IMR-90 (cell line): ENCODE data around the gene RNASE4. TPM values are rescaled to one million over a fixed set of nuclear protein-coding genes. Genes with fewer than 3 reads are reported as not detected.

ENCODE experiments used
- ATAC-seq: fragments of 200-7000 bp; cut with Tn5 transposase; 2 replicates; pipeline ENCODE4 v1.9.1; 2020; ENCODE audit warnings: low read depth, mild to moderate bottlenecking, moderate library complexity
- BruUV-seq: library from RNA; stranded (reverse); fragments of 400-500 nt; replicated peaks from 2 replicates; lab custom pipeline; 2021; lab: Mats Ljungman, UMichigan
- CTCF ChIA-PET: fragments of 300-600 bp; formaldehyde crosslinking; extraction: SDS; loops from one replicate; lab custom pipeline; 2021; ENCODE audit warnings: antibody characterized with exemption; lab: Yijun Ruan, JAX
- POLR2A ChIA-PET: fragments of 300-600 bp; sonication (Branson Sonifier 250); formaldehyde crosslinking; loops from one replicate; lab custom pipeline; 2022; ENCODE audit warnings: antibody characterized with exemption; ENCODE audit not compliant: unreplicated experiment; lab: Charles Lee
- DNase-seq: peaks from one replicate; pipeline ENCODE4 v3.0.0; 2013
- H2AFZ ChIP-seq: replicated peaks from 2 replicates; pipeline ENCODE3; 2013; ENCODE audit warnings: low read length, mild to moderate bottlenecking; ENCODE audit not compliant: poor library complexity
- H2AK5ac ChIP-seq: 2 replicates; pipeline ENCODE4 v1.6.1; 2013; ENCODE audit warnings: low read depth, low read length, inconsistent platforms
- H2AK9ac ChIP-seq: replicated peaks from 2 replicates; pipeline ENCODE3; 2013; ENCODE audit warnings: mild to moderate bottlenecking, low read depth, low read length, moderate library complexity; ENCODE audit not compliant: poor library complexity
- H2BK120ac ChIP-seq: 2 replicates; pipeline ENCODE4 v1.6.1; 2013; ENCODE audit warnings: low read depth, low read length, inconsistent platforms
- H2BK15ac ChIP-seq: 3 replicates; pipeline ENCODE4 v1.6.1; 2013; ENCODE audit warnings: low read depth, low read length, inconsistent platforms
- H2BK20ac ChIP-seq: 2 replicates; pipeline ENCODE4 v1.6.1; 2013; ENCODE audit warnings: low read depth, mild to moderate bottlenecking, inconsistent platforms, low read length, moderate library complexity
- H2BK5ac ChIP-seq: 2 replicates; pipeline ENCODE4 v1.6.1; 2013; ENCODE audit warnings: mild to moderate bottlenecking, low read depth, low read length, inconsistent platforms; ENCODE audit not compliant: poor library complexity, severe bottlenecking
- H3K14ac ChIP-seq: replicated peaks from 2 replicates; pipeline ENCODE4 v1.6.1; 2013; ENCODE audit warnings: low read depth, low read length, inconsistent platforms
- H3K18ac ChIP-seq: 2 replicates; pipeline ENCODE4 v1.6.1; 2013; ENCODE audit warnings: low read depth, low read length, control low read depth
- H3K23ac ChIP-seq: 2 replicates; pipeline ENCODE4 v1.6.1; 2013; ENCODE audit warnings: low read depth, low read length, inconsistent platforms
- H3K27ac ChIP-seq: 2 replicates; pipeline ENCODE4 v1.5.1; 2013; ENCODE audit warnings: mild to moderate bottlenecking, control low read depth, low read length; ENCODE audit not compliant: insufficient read depth
- H3K27me3 ChIP-seq: 2 replicates; pipeline ENCODE4 v1.6.1; 2013; ENCODE audit warnings: low read length; ENCODE audit not compliant: control insufficient read depth, insufficient read depth
- H3K36me3 ChIP-seq: 2 replicates; pipeline ENCODE4 v1.6.1; 2013; ENCODE audit warnings: low read length, mixed read lengths; ENCODE audit not compliant: control insufficient read depth, insufficient read depth
- H3K4ac ChIP-seq: 2 replicates; pipeline ENCODE4 v1.6.1; 2013; ENCODE audit warnings: low read depth, low read length, inconsistent platforms
- H3K4me1 ChIP-seq: 2 replicates; pipeline ENCODE4 v1.6.1; 2013; ENCODE audit warnings: low read length, mixed read lengths; ENCODE audit not compliant: control insufficient read depth, insufficient read depth
- H3K4me2 ChIP-seq: 2 replicates; pipeline ENCODE4 v1.6.1; 2013; ENCODE audit warnings: low read depth, mild to moderate bottlenecking, control low read depth, low read length, moderate library complexity
- H3K4me3 ChIP-seq: 2 replicates; pipeline ENCODE4 v1.5.1; 2013; ENCODE audit warnings: low read depth, mild to moderate bottlenecking, control low read depth, low read length, moderate library complexity; ENCODE audit not compliant: insufficient read depth
- H3K56ac ChIP-seq: 2 replicates; pipeline ENCODE4 v1.6.1; 2013; ENCODE audit warnings: low read length, inconsistent platforms; ENCODE audit not compliant: insufficient read depth; ENCODE audit errors: extremely low read depth
- H3K79me1 ChIP-seq, 2 experiments: 2 replicates each; pipeline ENCODE4 v1.6.1; 2013; ENCODE audit warnings: low read length in 2 of 2, inconsistent platforms in 1 of 2, low read depth in 1 of 2
- H3K9ac ChIP-seq: 2 replicates; pipeline ENCODE4 v1.6.1; 2013; ENCODE audit warnings: low read depth, low read length, control low read depth
- H3K9me1 ChIP-seq: 2 replicates; pipeline ENCODE4 v1.6.1; 2013; ENCODE audit warnings: low read length, inconsistent platforms; ENCODE audit not compliant: insufficient read depth
- H3K9me3 ChIP-seq: 2 replicates; pipeline ENCODE4 v1.6.1; 2013; ENCODE audit warnings: low read length; ENCODE audit not compliant: control insufficient read depth, insufficient read depth
- H4K20me1 ChIP-seq: 2 replicates; pipeline ENCODE4 v1.6.1; 2013; ENCODE audit warnings: low read length, inconsistent platforms; ENCODE audit not compliant: insufficient read depth
- H4K5ac ChIP-seq: 2 replicates; pipeline ENCODE4 v1.6.1; 2013; ENCODE audit warnings: mild to moderate bottlenecking, low read depth, low read length, control low read depth
- H4K8ac ChIP-seq, 2 experiments: 2 replicates each; pipeline ENCODE4 v1.6.1; 2013; ENCODE audit warnings: low read depth in 2 of 2, low read length in 2 of 2, control low read depth in 1 of 2, inconsistent platforms in 1 of 2
- H4K91ac ChIP-seq: 2 replicates; pipeline ENCODE4 v1.6.1; 2013; ENCODE audit warnings: low read depth, low read length, inconsistent platforms; ENCODE audit not compliant: insufficient read depth
- BHLHE40 ChIP-seq: fragments of 150-350 bp; IDR thresholded peaks from 2 replicates; pipeline ENCODE4 v1.6.1; 2016; ENCODE audit warnings: mild to moderate bottlenecking, low read depth, low read length
- CHD1 ChIP-seq: IDR thresholded peaks from 2 replicates; pipeline ENCODE4 v1.6.1; 2012; ENCODE audit warnings: low read depth, low read length, improper control_type of control experiment
- MAFK ChIP-seq: IDR thresholded peaks from 2 replicates; pipeline ENCODE4 v1.6.1; 2012; ENCODE audit warnings: low read depth, low read length, improper control_type of control experiment
- MAZ ChIP-seq: IDR thresholded peaks from 2 replicates; pipeline ENCODE4 v1.6.1; 2012; ENCODE audit warnings: low read depth, mild to moderate bottlenecking, low read length, improper control_type of control experiment, moderate library complexity, borderline replicate concordance
- MXI1 ChIP-seq: IDR thresholded peaks from 2 replicates; pipeline ENCODE4 v1.6.1; 2012; ENCODE audit warnings: low read depth, mild to moderate bottlenecking, low read length, moderate library complexity, borderline replicate concordance
- NFE2L2 ChIP-seq: fragments of 150-350 bp; IDR thresholded peaks from 2 replicates; pipeline ENCODE4 v1.6.1; 2016; ENCODE audit warnings: low read depth, mild to moderate bottlenecking, low read length
- POLR2A ChIP-seq: IDR thresholded peaks from 2 replicates; pipeline ENCODE4 v1.6.1; 2012; ENCODE audit warnings: mild to moderate bottlenecking, low read depth, low read length
- RAD21 ChIP-seq: IDR thresholded peaks from 2 replicates; pipeline ENCODE4 v1.6.1; 2012; ENCODE audit warnings: low read length, improper control_type of control experiment
- RCOR1 ChIP-seq: IDR thresholded peaks from 2 replicates; pipeline ENCODE4 v1.6.1; 2012; ENCODE audit warnings: mild to moderate bottlenecking, low read length, improper control_type of control experiment; ENCODE audit not compliant: insufficient replicate concordance
- RFX5 ChIP-seq: IDR thresholded peaks from 2 replicates; pipeline ENCODE4 v1.8.0; 2012; ENCODE audit warnings: low read depth, mild to moderate bottlenecking, low read length, moderate library complexity
- SMC3 ChIP-seq: fragments of 150-350 bp; IDR thresholded peaks from 2 replicates; pipeline ENCODE4 v1.6.1; 2016; ENCODE audit warnings: low read depth, mild to moderate bottlenecking, antibody characterized with exemption, low read length, moderate library complexity
- WGBS, 2 experiments: methylation state at CpG; one replicate each; pipeline versions ENCODE4 v1.1.5 to v1.1.7; 2013; ENCODE audit warnings: missing lambda C conversion rate in 2 of 2; ENCODE audit not compliant: insufficient read length in 1 of 2; ENCODE audit errors: extremely low coverage in 2 of 2; 5-methylcytosine and 5-hydroxymethylcytosine counted together
- dilution Hi-C: fragments of 300-500 bp; cut with HindIII; formaldehyde crosslinking; loops from one replicate; pipeline ENCODE4 v1.14.3; 2018; ENCODE audit warnings: low sequenced_read_pairs; ENCODE audit not compliant: unreplicated experiment
- in situ Hi-C: fragments of 300-500 bp; cut with MboI; formaldehyde crosslinking; loops from 3 replicates; pipeline ENCODE4 v1.14.3; 2019; ENCODE audit warnings: low sequenced_read_pairs, inconsistent platforms, mixed read lengths
- intact Hi-C: fragments of 100-400 bp; cut with micrococcal nuclease; formaldehyde crosslinking; loops from 2 replicates; pipeline ENCODE4 v1.10.0; 2022
- polyA plus RNA-seq, 3 experiments: library from polyadenylated mRNA; depleted of rRNA; stranded (reverse); fragments of >200 nt; gene quantifications; 2 replicates each; pipeline ENCODE4 v1.2.3, GENCODE V29; 2012; ENCODE audit warnings: low replicate concordance in 1 of 3
- total RNA-seq: library from RNA; depleted of rRNA; stranded (reverse); fragments of >200 nt; gene quantifications from 2 replicates; pipeline ENCODE4 v1.2.3, GENCODE V29; 2012
- TF ChIP-seq, protein P1 (sequence below): fragments of 150-350 bp; IDR thresholded peaks from 2 replicates; pipeline ENCODE4 v1.6.1; 2017; ENCODE audit warnings: mild to moderate bottlenecking, antibody characterized with exemption, low read length, low read depth
- TF ChIP-seq, protein P2 (sequence below): conservative IDR thresholded peaks from 2 replicates; pipeline ENCODE4 v1.5.1; 2012; ENCODE audit warnings: mild to moderate bottlenecking, low read depth, low read length, improper control_type of control experiment

Gene RNASE4
- total and polyA plus RNA-seq, 2 of the 4 experiments (the other 2 are of a cell fraction): 10.4 to 11.6 TPM

DNA sequence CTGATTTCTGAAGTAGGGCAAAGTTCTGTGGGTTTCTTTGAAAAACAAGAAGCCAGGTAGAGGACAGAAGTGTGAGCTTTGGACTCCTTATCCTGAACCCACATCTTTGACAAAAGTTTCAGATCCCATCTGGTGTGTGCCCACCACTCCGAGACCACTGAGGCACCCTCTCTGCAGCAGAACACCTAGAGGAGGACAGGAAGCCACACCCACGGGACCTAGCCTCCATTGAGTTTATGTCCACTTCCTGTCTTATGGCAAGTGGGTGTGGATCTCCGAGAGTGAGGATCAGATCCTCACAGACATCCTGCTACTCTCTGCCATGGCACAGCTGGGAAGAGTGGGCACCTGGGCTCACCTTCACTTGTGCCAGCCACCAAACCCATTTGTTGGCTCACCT lies 26.1 kb upstream of the RNASE4 start:
- Histone ChIP-seq H2AK9ac (no peak overlapping the region), H3K27me3 (peaks cover 25% of the 10 kb centered on the region)
- CTCF ChIA-PET: no interaction called here

More for the DNA sequence above, 26.1 kb upstream of the RNASE4 start:
- Histone ChIP-seq H2BK5ac (no peak overlapping the region), H3K4me2 (no peak overlapping the region), H3K56ac (no peak overlapping the region), H2BK15ac (no peak overlapping the region), H4K8ac (no peak overlapping the region), H4K91ac (no peak overlapping the region), H2AK5ac (no peak overlapping the region), H3K36me3 (no peaks in the 10 kb centered on the region), H3K79me1 (no peaks in the 10 kb centered on the region), H2AFZ (no peak overlapping the region), H4K5ac (no peak overlapping the region), H2BK20ac (no peak overlapping the region), H3K9me1 (no peaks in the 10 kb centered on the region), H3K14ac (no peak overlapping the region), H3K9me3 (no peaks in the 10 kb centered on the region; the same call in 1 of the 2 replicates), H2BK120ac (no peak overlapping the region), H4K20me1 (no peaks in the 10 kb centered on the region), H3K4me3 (no peak overlapping the region), H3K9ac (no peak overlapping the region), H3K4me1 (no peaks in the 10 kb centered on the region), H3K27ac (no peak overlapping the region), H3K18ac (no peak overlapping the region), H3K23ac (no peak overlapping the region), H3K4ac (no peak overlapping the region)
- DNase-seq (no peak), ATAC-seq (no peak)
- TF ChIP-seq BHLHE40 (no peak), MAFK (no peak), MXI1 (no peak), RAD21 (no peak), RCOR1 (no peak), CHD1 (no peak), RFX5 (no peak), NFE2L2 (no peak), MAZ (no peak), SMC3 (no peak), POLR2A (no peak)
- TF ChIP-seq, protein P1, sequence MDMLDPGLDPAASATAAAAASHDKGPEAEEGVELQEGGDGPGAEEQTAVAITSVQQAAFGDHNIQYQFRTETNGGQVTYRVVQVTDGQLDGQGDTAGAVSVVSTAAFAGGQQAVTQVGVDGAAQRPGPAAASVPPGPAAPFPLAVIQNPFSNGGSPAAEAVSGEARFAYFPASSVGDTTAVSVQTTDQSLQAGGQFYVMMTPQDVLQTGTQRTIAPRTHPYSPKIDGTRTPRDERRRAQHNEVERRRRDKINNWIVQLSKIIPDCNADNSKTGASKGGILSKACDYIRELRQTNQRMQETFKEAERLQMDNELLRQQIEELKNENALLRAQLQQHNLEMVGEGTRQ: no peak
- TF ChIP-seq, protein P2, sequence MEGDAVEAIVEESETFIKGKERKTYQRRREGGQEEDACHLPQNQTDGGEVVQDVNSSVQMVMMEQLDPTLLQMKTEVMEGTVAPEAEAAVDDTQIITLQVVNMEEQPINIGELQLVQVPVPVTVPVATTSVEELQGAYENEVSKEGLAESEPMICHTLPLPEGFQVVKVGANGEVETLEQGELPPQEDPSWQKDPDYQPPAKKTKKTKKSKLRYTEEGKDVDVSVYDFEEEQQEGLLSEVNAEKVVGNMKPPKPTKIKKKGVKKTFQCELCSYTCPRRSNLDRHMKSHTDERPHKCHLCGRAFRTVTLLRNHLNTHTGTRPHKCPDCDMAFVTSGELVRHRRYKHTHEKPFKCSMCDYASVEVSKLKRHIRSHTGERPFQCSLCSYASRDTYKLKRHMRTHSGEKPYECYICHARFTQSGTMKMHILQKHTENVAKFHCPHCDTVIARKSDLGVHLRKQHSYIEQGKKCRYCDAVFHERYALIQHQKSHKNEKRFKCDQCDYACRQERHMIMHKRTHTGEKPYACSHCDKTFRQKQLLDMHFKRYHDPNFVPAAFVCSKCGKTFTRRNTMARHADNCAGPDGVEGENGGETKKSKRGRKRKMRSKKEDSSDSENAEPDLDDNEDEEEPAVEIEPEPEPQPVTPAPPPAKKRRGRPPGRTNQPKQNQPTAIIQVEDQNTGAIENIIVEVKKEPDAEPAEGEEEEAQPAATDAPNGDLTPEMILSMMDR: no peak
- dilution Hi-C loops: loop anchor here (25.0 kb wide), 1 partner anchor 121 kb away; no protein-coding TSS in a partner anchor
- POLR2A ChIA-PET: no interaction called here
- intact Hi-C loops: no loop called here
- BruUV-seq: no TSS peak
- no CpG with 5 or more reads among the region's 3 CpGs for WGBS, 2 experiments
- in situ Hi-C loops: no loop called here
